ENCODE measurements around the gene DPP7. TPM values are rescaled to one million over a fixed set of nuclear protein-coding genes. Genes with fewer than 3 reads are reported as not detected.

Gene DPP7
- total and polyA plus RNA-seq, 10 of the 15 experiments (the other 5 are each of a cell fraction or from before 2014, with no cell fraction given) = 0.68 to 245 (median 106) TPM

- peak overlapping the region; percentile 58; the same call in 1 of the 2 replicates for H3K27ac ChIP-seq (ENCODE audit: control insufficient read depth, insufficient read depth)
- H3K9ac ChIP-seq (ENCODE audit: control insufficient read depth, insufficient read depth, low read length) = peak overlapping the region; percentile 61
- 2% methylated on average over 31 of the region's 45 CpGs for WGBS (ENCODE audit: insufficient coverage, insufficient replicate concordance, low lambda C conversion rate, missing lambda C conversion rate)
- peak overlapping the region; percentile 67 for H3K4me3 ChIP-seq
- FAIRE-seq = no peak
- peaks cover 4% of the 10 kb centered on the region; the same call in 1 of the 2 replicates for H3K4me1 ChIP-seq (ENCODE audit: control insufficient read depth, insufficient read depth, low read length)
- H3K27me3 ChIP-seq (replicated peaks in 1 of 2; ENCODE audit: control insufficient read depth in 2 of 2, insufficient read depth in 2 of 2, low read length in 1 of 2) = no peaks in the 10 kb centered on the region
- ChIA-PET RAD21 (ENCODE audit: unreplicated experiment) (interaction anchor here (0.9 to 1.3 kb wide), 7 partner anchors 18 to 114 kb away, joined by 3 to 8 read pairs (median 3); partner anchors contain the start of genes MAN1B1 and RNF224), POLR2A (interaction anchor here (1.4 kb wide), 1 partner anchor 28 kb away, joined by 4 read pairs; the partner anchor contains the start of gene MAN1B1), SMC1A (ENCODE audit: uncharacterized antibody, unreplicated experiment) (interaction anchor here (1.0 to 1.3 kb wide), 3 partner anchors 18 to 113 kb away, joined by 3 read pairs; partner anchors contain the start of gene RNF224), CTCF (interaction anchor here (1.4 to 1.5 kb wide), 2 partner anchors 18 to 122 kb away, joined by 5 to 6 read pairs; no protein-coding TSS in a partner anchor)
- no peaks in the 10 kb centered on the region for H4K20me1 ChIP-seq (ENCODE audit: control insufficient read depth, insufficient read depth)
- intact Hi-C loops (cut with micrococcal nuclease; ENCODE audit: unreplicated experiment) (no loop called here), in situ Hi-C loops (cut with MboI) (no loop called here)
- peak; percentile 6 for ATAC-seq
- peak overlapping the region; percentile 82; the same call in 1 of the 2 replicates for H3K4me2 ChIP-seq (ENCODE audit: control insufficient read depth, insufficient read depth)
- no peak for DNase-seq (ENCODE audit: low read depth, low spot score)
- peaks cover 4 to 22% of the 10 kb centered on the region in 2 experiments; a peak in 3 of 4 replicates for H3K36me3 ChIP-seq (ENCODE audit: control insufficient read depth in 2 of 2, insufficient read depth in 2 of 2, low read length in 1 of 2)
- peak overlapping the region; percentile 47 for H2AFZ ChIP-seq (ENCODE audit: control insufficient read depth, low read depth, low read length)
- BruUV-seq (replicated peaks) = no TSS peak
- no peaks in the 10 kb centered on the region for H3K9me3 ChIP-seq (replicated peaks; ENCODE audit: control insufficient read depth, insufficient read depth, low read length)
- peaks cover 2% of the 10 kb centered on the region for H3K79me2 ChIP-seq (ENCODE audit: control insufficient read depth, insufficient read depth, low read length)
- TF ChIP-seq TCF7 (IDR thresholded peaks at IDR 0.05; ENCODE audit: borderline replicate concordance) = no peak
- TF ChIP-seq CHD1 (IDR thresholded peaks at IDR 0.05; ENCODE audit: low read depth, low read length) = no peak
- no peak for TF ChIP-seq CUX1 (IDR thresholded peaks at IDR 0.05; ENCODE audit: insufficient replicate concordance, low read depth, low read length)
- no peak for TF ChIP-seq NR2F1 (conservative IDR thresholded peaks at IDR 0.05)
- no peak for TF ChIP-seq REST (IDR thresholded peaks at IDR 0.05; ENCODE audit: low read depth, low read length)
- TF ChIP-seq E4F1 (IDR thresholded peaks at IDR 0.05; ENCODE audit: borderline replicate concordance, partially characterized antibody) = no peak
- no peak for TF ChIP-seq NFXL1 (IDR thresholded peaks at IDR 0.05; ENCODE audit: borderline replicate concordance)
- no peak for TF ChIP-seq LARP7 (IDR thresholded peaks at IDR 0.05)
- no peak for TF ChIP-seq TBL1XR1 (IDR thresholded peaks at IDR 0.05; ENCODE audit: low read depth, low read length)
These were observed 317 bp downstream of the DPP7 start for GRCh38 chr9:137114220-137114612.
